ENCODE results near the gene EYS.

Gene EYS

DNA sequence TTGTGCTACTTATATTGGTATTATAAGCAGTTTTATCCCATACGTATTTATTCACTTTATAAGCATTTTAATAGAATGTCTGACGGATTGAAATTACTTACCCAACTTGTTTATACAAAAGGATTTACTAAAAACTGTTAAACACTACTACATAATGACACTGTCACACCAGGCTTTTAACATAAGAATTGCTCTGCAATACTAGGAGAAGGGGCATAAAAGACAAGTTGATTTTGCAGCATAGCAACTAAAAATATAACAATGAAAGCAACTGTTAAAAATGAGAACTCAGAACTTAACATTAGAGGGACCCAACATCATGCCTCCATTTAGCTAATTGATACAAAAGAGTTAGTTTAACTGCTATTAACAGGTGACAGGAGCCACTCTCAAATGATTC is 1076.1 kb downstream of the EYS start:
- no peak for DNase-seq (ENCODE audit: low spot score)

DNA sequence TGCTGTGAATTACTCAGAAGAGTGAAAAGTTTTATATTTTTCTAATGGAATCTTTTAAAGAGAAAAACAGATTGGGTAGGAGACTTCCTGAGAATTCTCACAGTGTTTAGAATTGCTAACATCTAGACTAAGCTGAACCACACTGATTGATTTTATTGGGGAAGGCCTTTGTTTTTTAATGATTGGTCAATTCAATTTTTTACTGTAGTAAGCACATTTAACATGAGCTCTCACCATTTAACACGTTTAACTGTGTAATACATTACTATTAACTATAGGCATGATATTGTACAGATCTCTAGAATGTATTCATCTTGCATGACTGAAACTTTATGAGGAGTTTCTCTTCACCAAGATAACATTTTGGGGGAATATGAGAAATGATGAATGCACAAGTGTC is 1084.1 kb downstream of the EYS start:
- DNase-seq (ENCODE audit: low spot score), result no peak

GRCh38 chr6:64602993-64603392 is 1104.0 kb downstream of the EYS start:
- no peak for DNase-seq (ENCODE audit: low spot score)

DNA sequence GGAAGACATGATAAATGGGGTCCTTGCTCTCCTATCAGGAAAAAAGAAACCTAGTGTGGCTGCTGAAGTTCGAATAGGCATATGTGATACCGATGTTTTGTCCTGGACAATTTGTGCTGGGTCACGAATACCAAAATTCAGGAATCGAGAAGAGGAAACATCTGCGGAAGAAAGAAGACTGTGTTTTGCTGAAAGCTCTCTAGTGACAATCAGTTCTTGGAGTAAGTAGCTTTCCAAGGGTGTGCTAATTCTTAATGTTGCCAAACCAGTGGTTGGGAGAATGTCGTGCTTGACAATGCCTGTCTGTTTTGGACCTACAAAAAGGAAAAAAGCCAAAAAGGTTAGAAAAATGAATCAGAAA is 1115.4 kb downstream of the EYS start:
- no peak for DNase-seq (ENCODE audit: low spot score)

GRCh38 chr6:64590965-64591675 is 1115.9 kb downstream of the EYS start:
- DNase-seq (ENCODE audit: low spot score), result no peak

GRCh38 chr6:64589961-64590360 is 1117.1 kb downstream of the EYS start:
- no peak for DNase-seq (ENCODE audit: low spot score)

DNA sequence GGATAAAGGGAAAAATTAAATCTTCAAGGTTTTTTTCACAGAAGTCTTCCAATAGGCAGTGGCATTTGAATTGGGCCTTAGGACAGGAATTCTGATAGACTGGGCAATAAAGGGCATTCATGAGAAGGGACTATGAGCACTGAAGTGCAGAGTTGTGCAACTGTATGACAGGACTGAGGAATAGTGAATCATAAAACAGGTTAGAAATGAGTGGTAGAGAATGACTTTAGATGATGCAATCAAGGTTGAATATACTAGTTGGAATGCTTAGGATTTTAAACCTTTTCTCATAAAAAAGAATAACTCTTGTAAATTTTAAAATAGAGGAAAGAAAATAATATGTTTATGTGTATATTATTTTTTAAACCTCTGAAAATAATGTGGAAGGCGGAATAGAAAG is 1126.7 kb downstream of the EYS start:
- DNase-seq (ENCODE audit: low spot score), result no peak

DNA sequence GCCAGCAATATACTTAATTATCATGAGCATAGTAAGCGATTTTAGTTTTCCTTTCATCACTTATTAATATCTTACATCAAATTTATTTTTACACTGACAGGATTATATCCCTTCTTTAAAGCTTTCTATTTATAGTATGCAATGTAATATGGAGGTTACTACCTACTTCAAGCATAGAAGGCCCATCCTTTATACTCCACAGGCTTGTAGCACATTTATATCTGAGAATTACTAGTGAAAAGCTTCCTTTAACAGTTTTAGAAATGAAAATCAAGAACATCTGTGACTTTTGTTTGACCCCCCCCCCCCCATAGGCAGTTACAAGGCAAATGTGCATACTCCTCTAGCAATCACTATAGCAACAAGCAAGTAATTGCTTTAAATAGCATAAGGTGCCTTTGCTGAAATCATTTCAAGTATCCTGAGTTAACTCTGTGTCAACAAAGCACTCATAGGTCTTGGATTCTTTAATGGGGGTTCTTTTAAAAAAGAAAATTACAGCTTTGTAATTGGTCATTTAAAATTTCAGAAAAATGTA is 1153.7 kb downstream of the EYS start:
- DNase-seq (ENCODE audit: low spot score), result no peak

GRCh38 chr6:64547594-64548268 is 1159.3 kb downstream of the EYS start:
- no peak for DNase-seq (ENCODE audit: low spot score)

DNA sequence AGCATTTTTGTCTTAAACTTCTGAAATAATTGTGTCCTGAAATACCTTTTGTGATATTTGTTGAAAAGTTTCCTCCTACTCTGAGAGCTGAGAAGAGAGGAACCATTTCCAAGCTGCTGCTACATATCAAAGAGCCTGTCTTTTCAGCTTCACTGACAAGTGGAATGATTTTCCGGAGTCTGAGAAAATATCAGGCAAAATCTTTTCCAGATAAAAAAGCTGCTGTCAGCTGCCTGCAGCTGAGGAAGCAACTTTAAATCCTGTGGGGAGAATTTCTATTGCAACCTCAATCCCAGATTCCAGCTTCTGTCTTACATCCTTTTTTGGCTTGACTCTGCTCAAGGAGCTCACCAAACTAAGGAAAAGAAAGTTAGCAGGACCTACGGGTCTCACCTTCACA is 1167.1 kb downstream of the EYS start:
- peak; percentile 5 for DNase-seq (ENCODE audit: low spot score)

GRCh38 chr6:64538722-64539121 is 1168.3 kb downstream of the EYS start:
- peak; percentile 58 for DNase-seq (ENCODE audit: low spot score)

DNA sequence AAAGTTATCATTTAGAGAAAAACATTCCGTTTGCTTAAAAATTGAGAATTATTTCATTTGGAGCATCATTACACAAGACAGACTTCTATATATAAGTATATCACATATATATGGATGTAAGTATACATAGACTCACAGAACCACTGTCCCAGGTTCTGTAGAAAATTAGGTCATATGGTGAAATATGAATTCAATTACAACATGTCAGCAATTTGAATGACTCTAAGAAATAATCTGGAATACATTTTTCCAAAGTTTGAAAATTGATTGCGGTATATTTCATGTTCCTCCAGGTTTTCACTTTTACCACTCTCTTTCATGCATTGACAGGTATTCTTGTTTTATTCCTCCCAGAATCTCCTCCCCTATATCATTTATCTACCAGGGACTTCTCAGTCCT is 1179.1 kb downstream of the EYS start:
- DNase-seq (ENCODE audit: low spot score), result no peak

DNA sequence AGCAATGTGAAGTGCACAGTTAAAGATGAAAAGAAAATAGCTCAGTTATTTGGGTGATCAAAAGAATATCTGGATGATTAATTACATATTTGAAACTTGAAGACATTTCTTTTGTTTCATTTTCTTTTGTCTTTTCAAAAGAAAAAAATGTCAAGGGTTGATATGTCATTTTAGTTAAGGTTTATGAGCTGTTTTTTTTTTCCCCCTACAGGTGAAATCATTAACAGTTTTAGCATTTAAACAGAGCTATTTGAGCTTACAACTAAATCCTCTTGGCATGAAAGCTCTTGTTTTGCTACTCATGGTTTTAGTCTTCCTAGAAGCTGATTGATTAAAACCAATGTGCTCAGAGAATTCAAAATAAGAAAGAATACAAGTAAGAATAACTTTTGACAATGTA is 1184.2 kb downstream of the EYS start:
- DNase-seq (ENCODE audit: low spot score), result no peak

DNA sequence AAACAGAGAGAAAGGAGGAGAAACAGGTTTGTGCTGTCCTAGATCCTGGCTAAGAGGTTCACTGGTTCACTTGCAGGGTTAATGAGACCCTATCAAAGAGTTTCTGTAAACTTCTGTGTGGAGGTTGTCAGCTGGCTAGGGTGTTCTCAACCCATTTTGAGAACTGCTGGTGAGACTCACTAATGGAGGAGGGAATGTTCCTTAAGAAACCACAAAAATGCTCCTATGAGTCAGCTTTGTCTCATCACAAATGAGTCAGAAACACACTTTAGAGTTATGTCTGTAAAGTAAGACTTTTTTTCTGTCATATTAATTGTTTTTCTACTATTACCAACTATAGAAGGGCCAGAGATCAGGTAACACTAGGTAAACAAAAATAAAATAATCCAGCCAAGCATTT is 1187.0 kb downstream of the EYS start:
- no peak for DNase-seq (ENCODE audit: low spot score)

DNA sequence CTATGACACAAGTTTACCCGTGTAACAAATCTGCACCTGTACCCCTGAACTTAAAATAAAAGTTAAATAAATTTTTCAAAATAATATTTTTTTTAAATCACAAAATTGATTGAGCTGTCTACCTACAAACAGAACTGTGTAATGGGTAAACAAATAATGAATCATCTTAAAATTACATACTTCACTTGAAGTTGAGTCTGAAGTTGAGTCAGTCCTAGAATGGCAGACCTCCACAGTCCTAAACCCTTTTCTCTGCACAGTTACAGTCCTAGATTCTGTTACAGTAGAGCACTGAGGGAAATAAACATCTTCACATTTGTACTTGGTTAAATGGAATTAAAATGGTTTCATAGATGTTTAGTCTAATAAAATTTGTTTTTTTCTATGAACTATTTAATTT is 1190.6 kb downstream of the EYS start:
- no peak for DNase-seq (ENCODE audit: low spot score)

DNA sequence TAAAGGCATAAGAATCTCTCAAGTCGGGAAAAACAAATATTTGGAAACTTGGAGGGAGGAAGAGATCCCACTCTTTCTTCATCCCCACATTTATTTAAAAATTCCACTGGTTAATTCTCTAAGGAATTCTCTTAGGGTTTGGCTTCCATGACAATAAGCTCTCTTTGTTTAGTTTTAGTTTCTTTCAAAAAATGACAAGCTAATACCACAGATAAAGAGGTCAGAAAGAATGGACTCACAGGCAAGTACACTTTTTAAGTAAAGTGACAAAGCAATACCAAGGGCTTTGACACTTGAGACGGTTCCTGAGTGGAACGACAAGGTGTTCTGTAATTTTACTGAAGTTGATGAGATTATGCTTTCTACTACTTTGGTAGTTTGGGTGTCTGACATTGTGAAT is 1199.4 kb downstream of the EYS start:
- no peak for DNase-seq (ENCODE audit: low spot score)

- DNase-seq (ENCODE audit: low spot score), result no peak
These were observed 1201.7 kb downstream of the EYS start for GRCh38 chr6:64505312-64505711.

- DNase-seq (ENCODE audit: low spot score), result no peak
These were observed 1202.5 kb downstream of the EYS start for GRCh38 chr6:64504503-64504902.

DNA sequence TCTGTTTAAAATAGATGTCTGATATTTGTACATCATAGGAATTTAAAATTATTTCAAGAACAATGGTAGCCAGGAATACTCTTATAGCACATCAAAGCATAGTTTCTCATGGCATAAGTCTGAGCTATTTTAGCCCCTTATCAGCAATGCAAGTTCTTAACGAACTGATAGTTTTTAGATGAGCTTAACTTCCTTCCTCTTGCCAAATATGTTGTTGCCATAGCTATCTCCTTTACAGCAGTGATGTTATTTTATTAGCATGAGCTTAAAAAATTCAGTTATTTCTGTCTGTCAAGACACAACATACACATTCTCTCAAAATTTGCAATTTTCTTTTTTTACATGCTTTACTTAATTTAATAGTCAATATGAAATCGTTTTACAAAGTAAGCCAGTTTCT is 1204.2 kb downstream of the EYS start:
- DNase-seq (ENCODE audit: low spot score), result no peak

GRCh38 chr6:64497634-64498033 is 1209.4 kb downstream of the EYS start:
- no peak for DNase-seq (ENCODE audit: low spot score)

GRCh38 chr6:64489763-64490162 is 1217.3 kb downstream of the EYS start:
- DNase-seq (ENCODE audit: low spot score), result no peak

DNA sequence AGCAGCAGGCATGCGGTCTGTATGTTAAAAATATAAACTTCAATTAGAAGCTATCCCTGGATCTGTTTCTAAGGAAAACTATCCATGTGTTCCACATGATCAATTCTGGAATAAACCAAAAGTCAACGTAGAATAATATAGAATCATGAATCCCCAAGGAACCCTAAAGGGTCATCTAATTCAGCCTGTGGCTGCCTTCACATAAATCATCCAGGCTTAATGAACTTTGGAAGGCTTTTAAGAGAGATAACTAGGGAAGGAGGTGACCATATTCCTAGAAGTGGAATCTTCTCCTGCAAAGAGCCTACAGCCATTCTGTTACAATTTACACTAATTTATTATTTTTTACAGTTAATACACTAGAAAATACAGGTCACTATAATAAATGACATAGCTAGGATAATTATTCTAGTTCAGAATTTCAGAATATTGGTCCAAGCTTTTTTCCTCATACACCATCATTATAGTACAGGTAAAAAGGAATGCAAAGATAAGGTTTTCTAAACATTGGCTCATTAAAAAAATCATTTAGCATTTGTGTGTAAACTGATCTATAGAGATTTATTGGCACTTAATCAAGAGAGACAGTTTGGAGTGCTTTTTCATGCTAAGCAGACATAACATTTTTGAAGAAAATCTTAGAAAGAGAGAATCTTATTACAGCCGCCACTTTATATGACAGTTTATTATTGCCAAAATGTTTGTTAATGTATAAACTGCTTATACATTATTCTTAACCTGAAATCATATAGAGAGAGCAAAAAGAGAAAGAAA is 1220.3 kb downstream of the EYS start:
- DNase-seq (ENCODE audit: low spot score), result peak; percentile 88
